HCT116 (cell line): ENCODE data around the gene WSCD2. TPM values are rescaled to one million over a fixed set of nuclear protein-coding genes. Genes with fewer than 3 reads are reported as not detected.

Experiments used
- ATAC-seq: fragments of 200-7000 bp; cut with Tn5 transposase; 2 replicates; pipeline ENCODE4 v1.9.1; 2020; ENCODE audit warnings: mild to moderate bottlenecking, moderate library complexity
- BruUV-seq: library from RNA; stranded (reverse); fragments of 400-500 nt; replicated peaks from 2 replicates; lab custom pipeline; 2021; lab: Mats Ljungman, UMichigan
- CTCF ChIA-PET: fragments of 300-600 bp; sonication (Branson Sonifier 250); formaldehyde crosslinking; loops from one replicate; lab custom pipeline; 2021; ENCODE audit warnings: antibody characterized with exemption; lab: Charles Lee
- POLR2A ChIA-PET: fragments of 300-600, 350-600 bp; sonication (Branson Sonifier 250); formaldehyde crosslinking; loops from one replicate; lab custom pipeline; 2021; ENCODE audit warnings: antibody characterized with exemption; lab: Charles Lee
- RAD21 ChIA-PET, 2 experiments: fragments of 300-600 bp; sonication (Branson Sonifier 250); formaldehyde crosslinking; loops; one replicate each; lab custom pipeline; 2023; ENCODE audit warnings: low total read pairs in 2 of 2; ENCODE audit not compliant: uncharacterized antibody in 2 of 2, unreplicated experiment in 2 of 2, low non-redundant PET in 1 of 2; lab: Charles Lee
- DNase-seq: peaks from one replicate; pipeline ENCODE4 v3.0.0-alpha.2; 2010; ENCODE audit warnings: low read depth, low spot score
- H2AFZ ChIP-seq: fragments of 200-600 bp; shearing (Covaris generic), sonication (generic); 2 replicates; pipeline ENCODE4 v1.6.1; 2017; ENCODE audit warnings: low read depth, mixed run types, mixed read lengths, antibody characterized with exemption, low read length; ENCODE audit not compliant: poor library complexity, severe bottlenecking
- H3K27ac ChIP-seq: 2 replicates; pipeline ENCODE4 v1.5.1; 2012; ENCODE audit warnings: low read depth, low read length
- H3K27me3 ChIP-seq: fragments of 200-600 bp; sonication (generic); 2 replicates; pipeline ENCODE4 v1.6.1; 2016; ENCODE audit warnings: mixed run types, low read length, mixed read lengths; ENCODE audit not compliant: insufficient read depth
- H3K36me3 ChIP-seq, 2 experiments: fragments of 200-500 bp in 1 of 2; fragments of 200-600 bp in 1 of 2; sonication (Bioruptor generic) in 1 of 2; sonication (generic) in 1 of 2; 2 replicates each; pipeline versions ENCODE4 v1.5.1 to v1.6.1; 2014 to 2016; ENCODE audit warnings: low read length in 2 of 2, inconsistent platforms in 1 of 2, mixed read lengths in 1 of 2, mixed run types in 1 of 2; ENCODE audit not compliant: insufficient read depth in 2 of 2, control insufficient read depth in 1 of 2
- H3K4me1 ChIP-seq, 2 experiments: fragments of 200-600 bp in 1 of 2; sonication (generic) in 1 of 2; 2 replicates each; pipeline versions ENCODE4 v1.5.1 to v1.6.1; 2012 to 2017; ENCODE audit warnings: low read length in 2 of 2, inconsistent platforms in 1 of 2, mild to moderate bottlenecking in 1 of 2, mixed read lengths in 1 of 2, mixed run types in 1 of 2, moderate library complexity in 1 of 2; ENCODE audit not compliant: insufficient read depth in 2 of 2, control insufficient read depth in 1 of 2
- H3K4me2 ChIP-seq: fragments of 200-600 bp; sonication (generic); 2 replicates; pipeline ENCODE4 v1.6.1; 2017; ENCODE audit warnings: mixed run types, low read length, mixed read lengths
- H3K4me3 ChIP-seq, 2 experiments: fragments of 200-600 bp in 1 of 2; sonication (generic) in 1 of 2; replicated peaks in 1 of 2; 2 replicates each; pipeline ENCODE4 v1.5.1; 2011 to 2016; ENCODE audit warnings: low read length in 2 of 2, control low read depth in 1 of 2, low read depth in 1 of 2, mild to moderate bottlenecking in 1 of 2, mixed read lengths in 1 of 2, mixed run types in 1 of 2
- H3K79me2 ChIP-seq: fragments of 200-600 bp; sonication (generic); 2 replicates; pipeline ENCODE4 v1.6.1; 2017; ENCODE audit warnings: mild to moderate bottlenecking, mixed run types, low read length, moderate library complexity, mixed read lengths; ENCODE audit not compliant: insufficient read depth
- H3K9ac ChIP-seq: fragments of 200-600 bp; sonication (generic); 2 replicates; pipeline ENCODE4 v1.6.1; 2016; ENCODE audit warnings: low read length, mixed read lengths
- H3K9me2 ChIP-seq: fragments of 200-600 bp; sonication (generic), shearing (Covaris generic); 2 replicates; pipeline ENCODE4 v1.6.1; 2017; ENCODE audit warnings: mixed run types, mild to moderate bottlenecking, moderate library complexity; ENCODE audit not compliant: insufficient read depth
- H3K9me3 ChIP-seq, 2 experiments: fragments of 200-500 bp in 1 of 2; fragments of 200-600 bp in 1 of 2; sonication (Bioruptor generic) in 1 of 2; sonication (generic) in 1 of 2; 2 replicates each; pipeline ENCODE4 v1.6.1; 2014 to 2017; ENCODE audit warnings: low read length in 2 of 2, mixed read lengths in 2 of 2, inconsistent platforms in 1 of 2, low read depth in 1 of 2, mild to moderate bottlenecking in 1 of 2, mixed run types in 1 of 2, moderate library complexity in 1 of 2; ENCODE audit not compliant: control insufficient read depth in 1 of 2, insufficient read depth in 1 of 2
- H4K20me1 ChIP-seq: fragments of 200-600 bp; sonication (generic), shearing (Covaris generic); 2 replicates; pipeline ENCODE4 v1.6.1; 2017; ENCODE audit warnings: mixed run types, mild to moderate bottlenecking, moderate library complexity; ENCODE audit not compliant: insufficient read depth
- CBX3 ChIP-seq: IDR thresholded peaks from 2 replicates; pipeline ENCODE4 v1.6.1; 2012; ENCODE audit warnings: low read depth
- CEBPB ChIP-seq: IDR thresholded peaks from 2 replicates; pipeline ENCODE4 v1.6.1; 2012; ENCODE audit warnings: low read depth
- CTCF ChIP-seq, 3 experiments: fragments of 200-600 bp in 1 of 3; sonication (generic) in 1 of 3; IDR thresholded peaks in 2 of 3; conservative IDR thresholded peaks in 1 of 3; 2 replicates each; pipeline ENCODE4 v1.5.1; 2012 to 2017; ENCODE audit warnings: low read depth in 2 of 3, low read length in 2 of 3, antibody characterized with exemption in 1 of 3, borderline replicate concordance in 1 of 3, control low read depth in 1 of 3, mild to moderate bottlenecking in 1 of 3, mixed read lengths in 1 of 3, mixed run types in 1 of 3, moderate library complexity in 1 of 3; ENCODE audit not compliant: insufficient read depth in 1 of 3
- EGR1 ChIP-seq: IDR thresholded peaks from 2 replicates; pipeline ENCODE4 v1.6.1; 2012; ENCODE audit warnings: low read depth
- ELF1 ChIP-seq: IDR thresholded peaks from 2 replicates; pipeline ENCODE4 v1.6.1; 2012; ENCODE audit warnings: low read depth, borderline replicate concordance
- EZH2 ChIP-seq: fragments of 200-600 bp; sonication (generic); IDR thresholded peaks from 2 replicates; pipeline ENCODE4 v1.6.1; 2017; ENCODE audit warnings: antibody characterized with exemption, mixed run types
- EZH2phosphoT487 ChIP-seq: fragments of 200-600 bp; IDR thresholded peaks from 2 replicates; pipeline ENCODE4 v1.6.1; 2018; ENCODE audit warnings: antibody characterized with exemption, borderline replicate concordance
- RAD21 ChIP-seq: IDR thresholded peaks from 2 replicates; pipeline ENCODE4 v1.6.1; 2012; ENCODE audit warnings: low read depth, mild to moderate bottlenecking
- REST ChIP-seq: IDR thresholded peaks from 2 replicates; pipeline ENCODE4 v1.6.1; 2012; ENCODE audit warnings: low read depth
- SIN3A ChIP-seq: IDR thresholded peaks from 2 replicates; pipeline ENCODE4 v1.6.1; 2012; ENCODE audit warnings: low read depth
- SP1 ChIP-seq: IDR thresholded peaks from 2 replicates; pipeline ENCODE4 v1.6.1; 2012; ENCODE audit warnings: low read depth
- SRF ChIP-seq: IDR thresholded peaks from 2 replicates; pipeline ENCODE4 v1.6.1; 2012; ENCODE audit warnings: low read depth
- YY1 ChIP-seq: IDR thresholded peaks from 2 replicates; pipeline ENCODE4 v1.6.1; 2011; ENCODE audit warnings: low read length, low read depth, moderate library complexity, mild to moderate bottlenecking; ENCODE audit not compliant: insufficient replicate concordance; ENCODE audit errors: extremely low read depth
- ZFX ChIP-seq: fragments of 450-650 bp; IDR thresholded peaks from 2 replicates; pipeline ENCODE4 v1.6.1; 2017
- ZNF274 ChIP-seq: fragments of 200-500 bp; sonication (Bioruptor generic); IDR thresholded peaks from 2 replicates; pipeline ENCODE4 v1.6.1; 2014; ENCODE audit warnings: mild to moderate bottlenecking, low read depth, low read length, inconsistent platforms
- intact Hi-C: fragments of 100-400 bp; cut with micrococcal nuclease; formaldehyde crosslinking; loops from 2 replicates; pipeline ENCODE4 v1.10.0; 2022
- total RNA-seq: library from RNA; stranded (reverse); gene quantifications from one replicate; pipeline ENCODE4 v1.2.1, GENCODE V29; 2021; ENCODE audit not compliant: unreplicated experiment
- TF ChIP-seq, protein P1 (sequence below): IDR thresholded peaks from 2 replicates; pipeline ENCODE4 v1.6.1; 2011; ENCODE audit warnings: mild to moderate bottlenecking, low read length, moderate library complexity; ENCODE audit not compliant: insufficient replicate concordance; ENCODE audit errors: extremely low read depth
- TF ChIP-seq, protein P2 (sequence below): IDR thresholded peaks from 2 replicates; pipeline ENCODE4 v1.6.1; 2012

WSCD2 gene
- total RNA-seq, 1 experiment from 2014 or later: 0.05 TPM

- Histone ChIP-seq H2AFZ (no peak overlapping the region), H3K4me2 (no peak overlapping the region), H3K36me3 (no peaks in the 10 kb centered on the region), H3K79me2 (no peaks in the 10 kb centered on the region), H3K27ac (no peak overlapping the region), H3K9ac (no peak overlapping the region), H3K4me3 (no peak overlapping the region), H3K4me1 (no peaks in the 10 kb centered on the region), H3K9me2 (no peaks in the 10 kb centered on the region), H3K27me3 (peaks cover 63% of the 10 kb centered on the region), H4K20me1 (no peaks in the 10 kb centered on the region), H3K9me3 (no peaks in the 10 kb centered on the region)
- ATAC-seq (no peak), DNase-seq (no peak)
- ChIA-PET RAD21 (no interaction called here), POLR2A (no interaction called here), CTCF (no interaction called here)
- intact Hi-C loops: no loop called here
- TF ChIP-seq SP1: no peak
- no peak for TF ChIP-seq EZH2phosphoT487
- TF ChIP-seq ZFX: no peak
- no peak for TF ChIP-seq RAD21
- no peak for TF ChIP-seq ELF1
- TF ChIP-seq CTCF (IDR thresholded peaks at IDR 0.05 in 2 of 3, conservative IDR thresholded peaks at IDR 0.05 in 1 of 3; ENCODE audit: borderline replicate concordance in 1 of 3, insufficient read depth in 1 of 3, low read depth in 2 of 3, low read length in 2 of 3): no peak
- TF ChIP-seq CEBPB: no peak
- TF ChIP-seq SIN3A: no peak
- no peak for TF ChIP-seq YY1
- TF ChIP-seq, protein P1, sequence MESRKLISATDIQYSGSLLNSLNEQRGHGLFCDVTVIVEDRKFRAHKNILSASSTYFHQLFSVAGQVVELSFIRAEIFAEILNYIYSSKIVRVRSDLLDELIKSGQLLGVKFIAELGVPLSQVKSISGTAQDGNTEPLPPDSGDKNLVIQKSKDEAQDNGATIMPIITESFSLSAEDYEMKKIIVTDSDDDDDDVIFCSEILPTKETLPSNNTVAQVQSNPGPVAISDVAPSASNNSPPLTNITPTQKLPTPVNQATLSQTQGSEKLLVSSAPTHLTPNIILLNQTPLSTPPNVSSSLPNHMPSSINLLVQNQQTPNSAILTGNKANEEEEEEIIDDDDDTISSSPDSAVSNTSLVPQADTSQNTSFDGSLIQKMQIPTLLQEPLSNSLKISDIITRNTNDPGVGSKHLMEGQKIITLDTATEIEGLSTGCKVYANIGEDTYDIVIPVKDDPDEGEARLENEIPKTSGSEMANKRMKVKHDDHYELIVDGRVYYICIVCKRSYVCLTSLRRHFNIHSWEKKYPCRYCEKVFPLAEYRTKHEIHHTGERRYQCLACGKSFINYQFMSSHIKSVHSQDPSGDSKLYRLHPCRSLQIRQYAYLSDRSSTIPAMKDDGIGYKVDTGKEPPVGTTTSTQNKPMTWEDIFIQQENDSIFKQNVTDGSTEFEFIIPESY: no peak
- TF ChIP-seq, protein P2, sequence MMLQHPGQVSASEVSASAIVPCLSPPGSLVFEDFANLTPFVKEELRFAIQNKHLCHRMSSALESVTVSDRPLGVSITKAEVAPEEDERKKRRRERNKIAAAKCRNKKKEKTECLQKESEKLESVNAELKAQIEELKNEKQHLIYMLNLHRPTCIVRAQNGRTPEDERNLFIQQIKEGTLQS: no peak
- no peak for TF ChIP-seq CBX3
- no peak for TF ChIP-seq ZNF274
- no peak for TF ChIP-seq REST
- no peak for TF ChIP-seq SRF
- TF ChIP-seq EGR1: no peak
- no peak for TF ChIP-seq EZH2
- BruUV-seq: no TSS peak
These were observed 148.5 kb downstream of the WSCD2 start for GRCh38 chr12:108277613-108278012.
